IMR-90 (cell line): Measurements from ENCODE around the gene SREK1. TPM values are rescaled to one million over a fixed set of nuclear protein-coding genes. Genes with fewer than 3 reads are reported as not detected.

Source experiments
- ATAC-seq: fragments of 200-7000 bp; cut with Tn5 transposase; 2 replicates; pipeline ENCODE4 v1.9.1; 2020; ENCODE audit warnings: low read depth, mild to moderate bottlenecking, moderate library complexity
- BruUV-seq: library from RNA; stranded (reverse); fragments of 400-500 nt; replicated peaks from 2 replicates; lab custom pipeline; 2021; lab: Mats Ljungman, UMichigan
- CTCF ChIA-PET: fragments of 300-600 bp; formaldehyde crosslinking; extraction: SDS; loops from one replicate; lab custom pipeline; 2021; ENCODE audit warnings: antibody characterized with exemption; lab: Yijun Ruan, JAX
- POLR2A ChIA-PET: fragments of 300-600 bp; sonication (Branson Sonifier 250); formaldehyde crosslinking; loops from one replicate; lab custom pipeline; 2022; ENCODE audit warnings: antibody characterized with exemption; ENCODE audit not compliant: unreplicated experiment; lab: Charles Lee
- DNase-seq: peaks from one replicate; pipeline ENCODE4 v3.0.0; 2013
- H2AFZ ChIP-seq: replicated peaks from 2 replicates; pipeline ENCODE3; 2013; ENCODE audit warnings: low read length, mild to moderate bottlenecking; ENCODE audit not compliant: poor library complexity
- H2AK5ac ChIP-seq: 2 replicates; pipeline ENCODE4 v1.6.1; 2013; ENCODE audit warnings: low read depth, low read length, inconsistent platforms
- H2AK9ac ChIP-seq: replicated peaks from 2 replicates; pipeline ENCODE3; 2013; ENCODE audit warnings: mild to moderate bottlenecking, low read depth, low read length, moderate library complexity; ENCODE audit not compliant: poor library complexity
- H2BK120ac ChIP-seq: 2 replicates; pipeline ENCODE4 v1.6.1; 2013; ENCODE audit warnings: low read depth, low read length, inconsistent platforms
- H2BK15ac ChIP-seq: 3 replicates; pipeline ENCODE4 v1.6.1; 2013; ENCODE audit warnings: low read depth, low read length, inconsistent platforms
- H2BK20ac ChIP-seq: 2 replicates; pipeline ENCODE4 v1.6.1; 2013; ENCODE audit warnings: low read depth, mild to moderate bottlenecking, inconsistent platforms, low read length, moderate library complexity
- H2BK5ac ChIP-seq: 2 replicates; pipeline ENCODE4 v1.6.1; 2013; ENCODE audit warnings: mild to moderate bottlenecking, low read depth, low read length, inconsistent platforms; ENCODE audit not compliant: poor library complexity, severe bottlenecking
- H3K14ac ChIP-seq: replicated peaks from 2 replicates; pipeline ENCODE4 v1.6.1; 2013; ENCODE audit warnings: low read depth, low read length, inconsistent platforms
- H3K18ac ChIP-seq: 2 replicates; pipeline ENCODE4 v1.6.1; 2013; ENCODE audit warnings: low read depth, low read length, control low read depth
- H3K23ac ChIP-seq: 2 replicates; pipeline ENCODE4 v1.6.1; 2013; ENCODE audit warnings: low read depth, low read length, inconsistent platforms
- H3K27ac ChIP-seq: 2 replicates; pipeline ENCODE4 v1.5.1; 2013; ENCODE audit warnings: mild to moderate bottlenecking, control low read depth, low read length; ENCODE audit not compliant: insufficient read depth
- H3K27me3 ChIP-seq: 2 replicates; pipeline ENCODE4 v1.6.1; 2013; ENCODE audit warnings: low read length; ENCODE audit not compliant: control insufficient read depth, insufficient read depth
- H3K36me3 ChIP-seq: 2 replicates; pipeline ENCODE4 v1.6.1; 2013; ENCODE audit warnings: low read length, mixed read lengths; ENCODE audit not compliant: control insufficient read depth, insufficient read depth
- H3K4ac ChIP-seq: 2 replicates; pipeline ENCODE4 v1.6.1; 2013; ENCODE audit warnings: low read depth, low read length, inconsistent platforms
- H3K4me1 ChIP-seq: 2 replicates; pipeline ENCODE4 v1.6.1; 2013; ENCODE audit warnings: low read length, mixed read lengths; ENCODE audit not compliant: control insufficient read depth, insufficient read depth
- H3K4me2 ChIP-seq: 2 replicates; pipeline ENCODE4 v1.6.1; 2013; ENCODE audit warnings: low read depth, mild to moderate bottlenecking, control low read depth, low read length, moderate library complexity
- H3K4me3 ChIP-seq: 2 replicates; pipeline ENCODE4 v1.5.1; 2013; ENCODE audit warnings: low read depth, mild to moderate bottlenecking, control low read depth, low read length, moderate library complexity; ENCODE audit not compliant: insufficient read depth
- H3K56ac ChIP-seq: 2 replicates; pipeline ENCODE4 v1.6.1; 2013; ENCODE audit warnings: low read length, inconsistent platforms; ENCODE audit not compliant: insufficient read depth; ENCODE audit errors: extremely low read depth
- H3K79me1 ChIP-seq, 2 experiments: 2 replicates each; pipeline ENCODE4 v1.6.1; 2013; ENCODE audit warnings: low read length in 2 of 2, inconsistent platforms in 1 of 2, low read depth in 1 of 2
- H3K9ac ChIP-seq: 2 replicates; pipeline ENCODE4 v1.6.1; 2013; ENCODE audit warnings: low read depth, low read length, control low read depth
- H3K9me1 ChIP-seq: 2 replicates; pipeline ENCODE4 v1.6.1; 2013; ENCODE audit warnings: low read length, inconsistent platforms; ENCODE audit not compliant: insufficient read depth
- H3K9me3 ChIP-seq: 2 replicates; pipeline ENCODE4 v1.6.1; 2013; ENCODE audit warnings: low read length; ENCODE audit not compliant: control insufficient read depth, insufficient read depth
- H4K20me1 ChIP-seq: 2 replicates; pipeline ENCODE4 v1.6.1; 2013; ENCODE audit warnings: low read length, inconsistent platforms; ENCODE audit not compliant: insufficient read depth
- H4K5ac ChIP-seq: 2 replicates; pipeline ENCODE4 v1.6.1; 2013; ENCODE audit warnings: mild to moderate bottlenecking, low read depth, low read length, control low read depth
- H4K8ac ChIP-seq, 2 experiments: 2 replicates each; pipeline ENCODE4 v1.6.1; 2013; ENCODE audit warnings: low read depth in 2 of 2, low read length in 2 of 2, control low read depth in 1 of 2, inconsistent platforms in 1 of 2
- H4K91ac ChIP-seq: 2 replicates; pipeline ENCODE4 v1.6.1; 2013; ENCODE audit warnings: low read depth, low read length, inconsistent platforms; ENCODE audit not compliant: insufficient read depth
- BHLHE40 ChIP-seq: fragments of 150-350 bp; IDR thresholded peaks from 2 replicates; pipeline ENCODE4 v1.6.1; 2016; ENCODE audit warnings: mild to moderate bottlenecking, low read depth, low read length
- CEBPB ChIP-seq: IDR thresholded peaks from 2 replicates; pipeline ENCODE4 v1.6.1; 2012; ENCODE audit warnings: low read depth, low read length, improper control_type of control experiment
- CHD1 ChIP-seq: IDR thresholded peaks from 2 replicates; pipeline ENCODE4 v1.6.1; 2012; ENCODE audit warnings: low read depth, low read length, improper control_type of control experiment
- FOS ChIP-seq: fragments of 150-350 bp; IDR thresholded peaks from 2 replicates; pipeline ENCODE4 v1.6.1; 2016; ENCODE audit warnings: low read depth, low read length
- MAFK ChIP-seq: IDR thresholded peaks from 2 replicates; pipeline ENCODE4 v1.6.1; 2012; ENCODE audit warnings: low read depth, low read length, improper control_type of control experiment
- MAZ ChIP-seq: IDR thresholded peaks from 2 replicates; pipeline ENCODE4 v1.6.1; 2012; ENCODE audit warnings: low read depth, mild to moderate bottlenecking, low read length, improper control_type of control experiment, moderate library complexity, borderline replicate concordance
- MXI1 ChIP-seq: IDR thresholded peaks from 2 replicates; pipeline ENCODE4 v1.6.1; 2012; ENCODE audit warnings: low read depth, mild to moderate bottlenecking, low read length, moderate library complexity, borderline replicate concordance
- NFE2L2 ChIP-seq: fragments of 150-350 bp; IDR thresholded peaks from 2 replicates; pipeline ENCODE4 v1.6.1; 2016; ENCODE audit warnings: low read depth, mild to moderate bottlenecking, low read length
- POLR2A ChIP-seq: IDR thresholded peaks from 2 replicates; pipeline ENCODE4 v1.6.1; 2012; ENCODE audit warnings: mild to moderate bottlenecking, low read depth, low read length
- RAD21 ChIP-seq: IDR thresholded peaks from 2 replicates; pipeline ENCODE4 v1.6.1; 2012; ENCODE audit warnings: low read length, improper control_type of control experiment
- RCOR1 ChIP-seq: IDR thresholded peaks from 2 replicates; pipeline ENCODE4 v1.6.1; 2012; ENCODE audit warnings: mild to moderate bottlenecking, low read length, improper control_type of control experiment; ENCODE audit not compliant: insufficient replicate concordance
- RFX5 ChIP-seq: IDR thresholded peaks from 2 replicates; pipeline ENCODE4 v1.8.0; 2012; ENCODE audit warnings: low read depth, mild to moderate bottlenecking, low read length, moderate library complexity
- SMC3 ChIP-seq: fragments of 150-350 bp; IDR thresholded peaks from 2 replicates; pipeline ENCODE4 v1.6.1; 2016; ENCODE audit warnings: low read depth, mild to moderate bottlenecking, antibody characterized with exemption, low read length, moderate library complexity
- WGBS, 2 experiments: methylation state at CpG; one replicate each; pipeline versions ENCODE4 v1.1.5 to v1.1.7; 2013; ENCODE audit warnings: missing lambda C conversion rate in 2 of 2; ENCODE audit not compliant: insufficient read length in 1 of 2; ENCODE audit errors: extremely low coverage in 2 of 2; 5-methylcytosine and 5-hydroxymethylcytosine counted together
- dilution Hi-C: fragments of 300-500 bp; cut with HindIII; formaldehyde crosslinking; loops from one replicate; pipeline ENCODE4 v1.14.3; 2018; ENCODE audit warnings: low sequenced_read_pairs; ENCODE audit not compliant: unreplicated experiment
- in situ Hi-C: fragments of 300-500 bp; cut with MboI; formaldehyde crosslinking; loops from 3 replicates; pipeline ENCODE4 v1.14.3; 2019; ENCODE audit warnings: low sequenced_read_pairs, inconsistent platforms, mixed read lengths
- intact Hi-C: fragments of 100-400 bp; cut with micrococcal nuclease; formaldehyde crosslinking; loops from 2 replicates; pipeline ENCODE4 v1.10.0; 2022
- polyA plus RNA-seq, 3 experiments: library from polyadenylated mRNA; depleted of rRNA; stranded (reverse); fragments of >200 nt; gene quantifications; 2 replicates each; pipeline ENCODE4 v1.2.3, GENCODE V29; 2012; ENCODE audit warnings: low replicate concordance in 1 of 3
- total RNA-seq: library from RNA; depleted of rRNA; stranded (reverse); fragments of >200 nt; gene quantifications from 2 replicates; pipeline ENCODE4 v1.2.3, GENCODE V29; 2012
- TF ChIP-seq, protein P1 (sequence below): conservative IDR thresholded peaks from 2 replicates; pipeline ENCODE4 v1.5.1; 2012; ENCODE audit warnings: mild to moderate bottlenecking, low read depth, low read length, improper control_type of control experiment
- TF ChIP-seq, protein P2 (sequence below): fragments of 150-350 bp; IDR thresholded peaks from 2 replicates; pipeline ENCODE4 v1.6.1; 2017; ENCODE audit warnings: mild to moderate bottlenecking, antibody characterized with exemption, low read length, low read depth
- TF ChIP-seq, protein P3 (sequence below): fragments of 150-350 bp; IDR thresholded peaks from 2 replicates; pipeline ENCODE4 v1.6.1; 2016; ENCODE audit warnings: low read depth, mild to moderate bottlenecking, low read length, moderate library complexity, borderline replicate concordance

SREK1 gene
- total and polyA plus RNA-seq, 2 of the 4 experiments (the other 2 are of a cell fraction): 23.0 to 36.2 TPM

- dilution Hi-C loops: no loop called here
- WGBS, 2 experiments: no CpG with 5 or more reads among the region's 3 CpGs
- H2BK15ac ChIP-seq: no peak overlapping the region
Measured at GRCh38 chr5:66224274-66224673, 80.2 kb downstream of the SREK1 start.

More at GRCh38 chr5:66224274-66224673, 80.2 kb downstream of the SREK1 start:
- ChIA-PET POLR2A (no interaction called here), CTCF (interaction anchor here (1.0 kb wide), 1 partner anchor 8 kb away, joined by 3 read pairs; no protein-coding TSS in a partner anchor)
- Histone ChIP-seq H3K9me3 (peaks cover 3% of the 10 kb centered on the region), H2AK5ac (no peak overlapping the region), H3K9me1 (no peaks in the 10 kb centered on the region), H2AFZ (no peak overlapping the region), H3K4me2 (no peak overlapping the region), H3K18ac (no peak overlapping the region), H4K91ac (no peak overlapping the region), H3K14ac (no peak overlapping the region), H2BK120ac (no peak overlapping the region), H2AK9ac (no peak overlapping the region), H2BK5ac (no peak overlapping the region), H4K5ac (no peak overlapping the region), H2BK20ac (no peak overlapping the region), H3K27me3 (no peaks in the 10 kb centered on the region; the same call in none of the 2 replicates), H3K4me3 (no peak overlapping the region), H4K20me1 (no peaks in the 10 kb centered on the region), H3K27ac (no peak overlapping the region), H3K4me1 (no peaks in the 10 kb centered on the region), H3K9ac (no peak overlapping the region), H4K8ac (no peak overlapping the region), H3K36me3 (no peaks in the 10 kb centered on the region), H3K56ac (no peak overlapping the region), H3K79me1 (no peaks in the 10 kb centered on the region), H3K4ac (no peak overlapping the region), H3K23ac (no peak overlapping the region)
- DNase-seq: no peak
- TF ChIP-seq BHLHE40 (no peak), RFX5 (no peak), CEBPB (no peak), FOS (no peak), POLR2A (no peak), CHD1 (no peak), RCOR1 (no peak), MAFK (no peak), MAZ (no peak), RAD21 (no peak), NFE2L2 (no peak), SMC3 (no peak), MXI1 (no peak)
- TF ChIP-seq, protein P1, sequence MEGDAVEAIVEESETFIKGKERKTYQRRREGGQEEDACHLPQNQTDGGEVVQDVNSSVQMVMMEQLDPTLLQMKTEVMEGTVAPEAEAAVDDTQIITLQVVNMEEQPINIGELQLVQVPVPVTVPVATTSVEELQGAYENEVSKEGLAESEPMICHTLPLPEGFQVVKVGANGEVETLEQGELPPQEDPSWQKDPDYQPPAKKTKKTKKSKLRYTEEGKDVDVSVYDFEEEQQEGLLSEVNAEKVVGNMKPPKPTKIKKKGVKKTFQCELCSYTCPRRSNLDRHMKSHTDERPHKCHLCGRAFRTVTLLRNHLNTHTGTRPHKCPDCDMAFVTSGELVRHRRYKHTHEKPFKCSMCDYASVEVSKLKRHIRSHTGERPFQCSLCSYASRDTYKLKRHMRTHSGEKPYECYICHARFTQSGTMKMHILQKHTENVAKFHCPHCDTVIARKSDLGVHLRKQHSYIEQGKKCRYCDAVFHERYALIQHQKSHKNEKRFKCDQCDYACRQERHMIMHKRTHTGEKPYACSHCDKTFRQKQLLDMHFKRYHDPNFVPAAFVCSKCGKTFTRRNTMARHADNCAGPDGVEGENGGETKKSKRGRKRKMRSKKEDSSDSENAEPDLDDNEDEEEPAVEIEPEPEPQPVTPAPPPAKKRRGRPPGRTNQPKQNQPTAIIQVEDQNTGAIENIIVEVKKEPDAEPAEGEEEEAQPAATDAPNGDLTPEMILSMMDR: no peak
- TF ChIP-seq, protein P2, sequence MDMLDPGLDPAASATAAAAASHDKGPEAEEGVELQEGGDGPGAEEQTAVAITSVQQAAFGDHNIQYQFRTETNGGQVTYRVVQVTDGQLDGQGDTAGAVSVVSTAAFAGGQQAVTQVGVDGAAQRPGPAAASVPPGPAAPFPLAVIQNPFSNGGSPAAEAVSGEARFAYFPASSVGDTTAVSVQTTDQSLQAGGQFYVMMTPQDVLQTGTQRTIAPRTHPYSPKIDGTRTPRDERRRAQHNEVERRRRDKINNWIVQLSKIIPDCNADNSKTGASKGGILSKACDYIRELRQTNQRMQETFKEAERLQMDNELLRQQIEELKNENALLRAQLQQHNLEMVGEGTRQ: no peak
- TF ChIP-seq, protein P3, sequence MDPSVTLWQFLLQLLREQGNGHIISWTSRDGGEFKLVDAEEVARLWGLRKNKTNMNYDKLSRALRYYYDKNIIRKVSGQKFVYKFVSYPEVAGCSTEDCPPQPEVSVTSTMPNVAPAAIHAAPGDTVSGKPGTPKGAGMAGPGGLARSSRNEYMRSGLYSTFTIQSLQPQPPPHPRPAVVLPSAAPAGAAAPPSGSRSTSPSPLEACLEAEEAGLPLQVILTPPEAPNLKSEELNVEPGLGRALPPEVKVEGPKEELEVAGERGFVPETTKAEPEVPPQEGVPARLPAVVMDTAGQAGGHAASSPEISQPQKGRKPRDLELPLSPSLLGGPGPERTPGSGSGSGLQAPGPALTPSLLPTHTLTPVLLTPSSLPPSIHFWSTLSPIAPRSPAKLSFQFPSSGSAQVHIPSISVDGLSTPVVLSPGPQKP: no peak
- no peak for ATAC-seq
- in situ Hi-C loops: no loop called here
- no TSS peak for BruUV-seq
- intact Hi-C loops: no loop called here
